Measurements from ENCODE around the gene PGAP2.

- TF ChIP-seq, protein P1, sequence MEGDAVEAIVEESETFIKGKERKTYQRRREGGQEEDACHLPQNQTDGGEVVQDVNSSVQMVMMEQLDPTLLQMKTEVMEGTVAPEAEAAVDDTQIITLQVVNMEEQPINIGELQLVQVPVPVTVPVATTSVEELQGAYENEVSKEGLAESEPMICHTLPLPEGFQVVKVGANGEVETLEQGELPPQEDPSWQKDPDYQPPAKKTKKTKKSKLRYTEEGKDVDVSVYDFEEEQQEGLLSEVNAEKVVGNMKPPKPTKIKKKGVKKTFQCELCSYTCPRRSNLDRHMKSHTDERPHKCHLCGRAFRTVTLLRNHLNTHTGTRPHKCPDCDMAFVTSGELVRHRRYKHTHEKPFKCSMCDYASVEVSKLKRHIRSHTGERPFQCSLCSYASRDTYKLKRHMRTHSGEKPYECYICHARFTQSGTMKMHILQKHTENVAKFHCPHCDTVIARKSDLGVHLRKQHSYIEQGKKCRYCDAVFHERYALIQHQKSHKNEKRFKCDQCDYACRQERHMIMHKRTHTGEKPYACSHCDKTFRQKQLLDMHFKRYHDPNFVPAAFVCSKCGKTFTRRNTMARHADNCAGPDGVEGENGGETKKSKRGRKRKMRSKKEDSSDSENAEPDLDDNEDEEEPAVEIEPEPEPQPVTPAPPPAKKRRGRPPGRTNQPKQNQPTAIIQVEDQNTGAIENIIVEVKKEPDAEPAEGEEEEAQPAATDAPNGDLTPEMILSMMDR (IDR thresholded peaks at IDR 0.05) = no peak
- no peak for TF ChIP-seq POLR2A (IDR thresholded peaks at IDR 0.05)
Measured at GRCh38 chr11:3782963-3783362, 25.4 kb upstream of the PGAP2 start.
